AG09309 (cell line): ENCODE results near the gene SCAF8.

Experiments used
- DNase-seq: peaks from one replicate; pipeline ENCODE4 v3.0.0-alpha.2; 2010; ENCODE audit warnings: low read depth
- H3K4me3 ChIP-seq: 2 replicates; pipeline ENCODE4 v1.5.1; 2011; ENCODE audit warnings: mild to moderate bottlenecking, low read depth, low read length, moderate library complexity; ENCODE audit not compliant: control insufficient read depth
- CTCF ChIP-seq: IDR thresholded peaks from 2 replicates; pipeline ENCODE4 v1.5.1; 2011; ENCODE audit warnings: mild to moderate bottlenecking, low read depth, low read length, inconsistent platforms; ENCODE audit not compliant: insufficient read depth, control insufficient read depth; ENCODE audit errors: missing control alignments

SCAF8 gene

GRCh38 chr6:154824076-154824475 is 90.9 kb downstream of the SCAF8 start:
- TF ChIP-seq CTCF, result no peak
- H3K4me3 ChIP-seq, result no peak overlapping the region
- no peak for DNase-seq

- no peak for DNase-seq
- TF ChIP-seq CTCF, result no peak
- H3K4me3 ChIP-seq, result no peak overlapping the region
These were observed 96.8 kb downstream of the SCAF8 start for GRCh38 chr6:154829970-154830369.

- DNase-seq, result no peak
- no peak for TF ChIP-seq CTCF
- H3K4me3 ChIP-seq, result no peak overlapping the region
These were observed 97.6 kb downstream of the SCAF8 start for GRCh38 chr6:154830771-154831170.

- no peak overlapping the region for H3K4me3 ChIP-seq
- TF ChIP-seq CTCF, result no peak
- no peak for DNase-seq
These were observed 102.1 kb downstream of the SCAF8 start for GRCh38 chr6:154835307-154835706.

GRCh38 chr6:154839546-154839945 is 106.3 kb downstream of the SCAF8 start:
- no peak for DNase-seq
- H3K4me3 ChIP-seq, result no peak overlapping the region
- no peak for TF ChIP-seq CTCF

GRCh38 chr6:154840363-154840762 is 107.1 kb downstream of the SCAF8 start:
- TF ChIP-seq CTCF, result no peak
- no peak overlapping the region for H3K4me3 ChIP-seq
- no peak for DNase-seq

GRCh38 chr6:154841109-154841508 is 107.9 kb downstream of the SCAF8 start:
- no peak for DNase-seq
- no peak for TF ChIP-seq CTCF
- H3K4me3 ChIP-seq, result no peak overlapping the region
